Measurements from ENCODE around the gene PYM1. TPM values are rescaled to one million over a fixed set of nuclear protein-coding genes. Genes with fewer than 3 reads are reported as not detected.
A peak's percentile ranks its signal among the peaks of the same experiment; 100 is the strongest.

Gene PYM1
- total and polyA plus RNA-seq, 2 of the 13 experiments (the other 11 are each of a cell fraction or from before 2014, with no cell fraction given) = 44.0 to 51.8 TPM

- TF ChIP-seq ZBTB37 (CRISPR knock-in tag; IDR thresholded peaks at IDR 0.05) (no peak), DR1 (CRISPR knock-in tag; IDR thresholded peaks at IDR 0.05) (no peak), PHF5A (CRISPR knock-in tag; IDR thresholded peaks at IDR 0.05; ENCODE audit: low read depth, unreplicated experiment) (no peak), FOXA1 (IDR thresholded peaks at IDR 0.05) (no peak), FOXA1 (CRISPR knock-in tag; IDR thresholded peaks at IDR 0.05) (no peak), HDAC1 (CRISPR knock-in tag; IDR thresholded peaks at IDR 0.05) (0 out of 2 replicates have a peak, but pooled peaks have one; percentile 11), MXD1 (CRISPR knock-in tag; IDR thresholded peaks at IDR 0.05) (0 out of 2 replicates have a peak, but pooled peaks have one; percentile 10), ZNF589 (CRISPR knock-in tag; conservative IDR thresholded peaks at IDR 0.05) (no peak), REPIN1 (CRISPR knock-in tag; IDR thresholded peaks at IDR 0.05; ENCODE audit: borderline replicate concordance, low read depth) (no peak; the same call in 1 of the 2 replicates), MIER2 (CRISPR knock-in tag; IDR thresholded peaks at IDR 0.05) (no peak), ZNF256 (CRISPR knock-in tag; conservative IDR thresholded peaks at IDR 0.05) (no peak; the same call in 1 of the 2 replicates), JUND (CRISPR knock-in tag; IDR thresholded peaks at IDR 0.05) (no peak), ZNF281 (CRISPR knock-in tag; IDR thresholded peaks at IDR 0.05; ENCODE audit: borderline replicate concordance) (peak; percentile 72), ZNF777 (CRISPR knock-in tag; IDR thresholded peaks at IDR 0.05) (peak; percentile 50), HOXA9 (CRISPR knock-in tag; IDR thresholded peaks at IDR 0.05; ENCODE audit: borderline replicate concordance) (no peak)
- TF ChIP-seq, protein P1, sequence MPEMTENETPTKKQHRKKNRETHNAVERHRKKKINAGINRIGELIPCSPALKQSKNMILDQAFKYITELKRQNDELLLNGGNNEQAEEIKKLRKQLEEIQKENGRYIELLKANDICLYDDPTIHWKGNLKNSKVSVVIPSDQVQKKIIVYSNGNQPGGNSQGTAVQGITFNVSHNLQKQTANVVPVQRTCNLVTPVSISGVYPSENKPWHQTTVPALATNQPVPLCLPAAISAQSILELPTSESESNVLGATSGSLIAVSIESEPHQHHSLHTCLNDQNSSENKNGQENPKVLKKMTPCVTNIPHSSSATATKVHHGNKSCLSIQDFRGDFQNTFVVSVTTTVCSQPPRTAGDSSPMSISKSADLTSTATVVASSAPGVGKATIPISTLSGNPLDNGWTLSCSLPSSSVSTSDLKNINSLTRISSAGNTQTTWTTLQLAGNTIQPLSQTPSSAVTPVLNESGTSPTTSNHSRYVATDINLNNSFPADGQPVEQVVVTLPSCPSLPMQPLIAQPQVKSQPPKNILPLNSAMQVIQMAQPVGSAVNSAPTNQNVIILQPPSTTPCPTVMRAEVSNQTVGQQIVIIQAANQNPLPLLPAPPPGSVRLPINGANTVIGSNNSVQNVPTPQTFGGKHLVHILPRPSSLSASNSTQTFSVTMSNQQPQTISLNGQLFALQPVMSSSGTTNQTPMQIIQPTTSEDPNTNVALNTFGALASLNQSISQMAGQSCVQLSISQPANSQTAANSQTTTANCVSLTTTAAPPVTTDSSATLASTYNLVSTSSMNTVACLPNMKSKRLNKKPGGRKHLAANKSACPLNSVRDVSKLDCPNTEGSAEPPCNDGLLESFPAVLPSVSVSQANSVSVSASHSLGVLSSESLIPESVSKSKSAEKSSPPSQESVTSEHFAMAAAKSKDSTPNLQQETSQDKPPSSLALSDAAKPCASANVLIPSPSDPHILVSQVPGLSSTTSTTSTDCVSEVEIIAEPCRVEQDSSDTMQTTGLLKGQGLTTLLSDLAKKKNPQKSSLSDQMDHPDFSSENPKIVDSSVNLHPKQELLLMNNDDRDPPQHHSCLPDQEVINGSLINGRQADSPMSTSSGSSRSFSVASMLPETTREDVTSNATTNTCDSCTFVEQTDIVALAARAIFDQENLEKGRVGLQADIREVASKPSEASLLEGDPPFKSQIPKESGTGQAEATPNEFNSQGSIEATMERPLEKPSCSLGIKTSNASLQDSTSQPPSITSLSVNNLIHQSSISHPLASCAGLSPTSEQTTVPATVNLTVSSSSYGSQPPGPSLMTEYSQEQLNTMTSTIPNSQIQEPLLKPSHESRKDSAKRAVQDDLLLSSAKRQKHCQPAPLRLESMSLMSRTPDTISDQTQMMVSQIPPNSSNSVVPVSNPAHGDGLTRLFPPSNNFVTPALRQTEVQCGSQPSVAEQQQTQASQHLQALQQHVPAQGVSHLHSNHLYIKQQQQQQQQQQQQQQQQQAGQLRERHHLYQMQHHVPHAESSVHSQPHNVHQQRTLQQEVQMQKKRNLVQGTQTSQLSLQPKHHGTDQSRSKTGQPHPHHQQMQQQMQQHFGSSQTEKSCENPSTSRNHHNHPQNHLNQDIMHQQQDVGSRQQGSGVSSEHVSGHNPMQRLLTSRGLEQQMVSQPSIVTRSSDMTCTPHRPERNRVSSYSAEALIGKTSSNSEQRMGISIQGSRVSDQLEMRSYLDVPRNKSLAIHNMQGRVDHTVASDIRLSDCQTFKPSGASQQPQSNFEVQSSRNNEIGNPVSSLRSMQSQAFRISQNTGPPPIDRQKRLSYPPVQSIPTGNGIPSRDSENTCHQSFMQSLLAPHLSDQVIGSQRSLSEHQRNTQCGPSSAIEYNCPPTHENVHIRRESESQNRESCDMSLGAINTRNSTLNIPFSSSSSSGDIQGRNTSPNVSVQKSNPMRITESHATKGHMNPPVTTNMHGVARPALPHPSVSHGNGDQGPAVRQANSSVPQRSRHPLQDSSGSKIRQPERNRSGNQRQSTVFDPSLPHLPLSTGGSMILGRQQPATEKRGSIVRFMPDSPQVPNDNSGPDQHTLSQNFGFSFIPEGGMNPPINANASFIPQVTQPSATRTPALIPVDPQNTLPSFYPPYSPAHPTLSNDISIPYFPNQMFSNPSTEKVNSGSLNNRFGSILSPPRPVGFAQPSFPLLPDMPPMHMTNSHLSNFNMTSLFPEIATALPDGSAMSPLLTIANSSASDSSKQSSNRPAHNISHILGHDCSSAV (CRISPR knock-in tag; IDR thresholded peaks at IDR 0.05; ENCODE audit: borderline replicate concordance) = no peak
Observed at GRCh38 chr12:55926738-55927587, 731 bp downstream of the PYM1 start (continued).

All from HepG2 (cell line).